Peyer's patch (tissue), 4 donors: Measurements from ENCODE around the gene RNGTT. TPM values are rescaled to one million over a fixed set of nuclear protein-coding genes. Genes with fewer than 3 reads are reported as not detected.
A peak's percentile ranks its signal among the peaks of the same experiment; 100 is the strongest.

Source experiments
- DNase-seq, 3 donors: peaks; one replicate each; pipeline ENCODE4 v3.0.0-alpha.2; 2017 to 2019
- H3K27ac ChIP-seq, 4 donors: fragments of 200-600 bp; sonication (generic); one replicate each; pipeline ENCODE4 v1.5.1; 2016 to 2019
- H3K27me3 ChIP-seq, 2 donors: fragments of 200-600 bp; sonication (generic); one replicate each; pipeline ENCODE4 v1.5.1; 2019
- H3K36me3 ChIP-seq, 3 donors: fragments of 200-600 bp; sonication (generic); one replicate each; pipeline ENCODE4 v1.5.1; 2016 to 2019
- H3K4me1 ChIP-seq, 4 donors: fragments of 200-600 bp; sonication (generic); one replicate each; pipeline ENCODE4 v1.5.1; 2016 to 2019
- H3K4me3 ChIP-seq, 4 donors: fragments of 200-600 bp; sonication (generic); 1 replicate in 3 of 4; 2 replicates in 1 of 4; pipeline ENCODE4 v1.5.1; 2016 to 2019; ENCODE audit warnings: mild to moderate bottlenecking in 1 of 4
- H3K9me3 ChIP-seq, 4 donors: fragments of 200-600 bp; sonication (generic); one replicate each; pipeline ENCODE4 v1.5.1; 2016 to 2019; ENCODE audit warnings: mild to moderate bottlenecking in 1 of 4
- CTCF ChIP-seq, 6 experiments: fragments of 450-650 bp in 4 of 6; fragments of 200-600 bp in 2 of 6; sonication (generic) in 1 of 6; IDR thresholded peaks; one replicate each; pipeline ENCODE4 v1.5.1; 2017 to 2019; ENCODE audit warnings: antibody characterized with exemption in 6 of 6, mild to moderate bottlenecking in 3 of 6, moderate library complexity in 1 of 6
- POLR2A ChIP-seq, 2 donors: fragments of 450-650 bp; IDR thresholded peaks; one replicate each; pipeline ENCODE4 v1.5.1; 2017; ENCODE audit warnings: antibody characterized with exemption in 2 of 2, mild to moderate bottlenecking in 2 of 2, moderate library complexity in 2 of 2
- total RNA-seq, 4 donors: library from RNA; depleted of rRNA; stranded (reverse); fragments of >200 nt; gene quantifications; one replicate each; pipeline ENCODE4 v1.1.0, GENCODE V29; 2016

Gene RNGTT
- total RNA-seq, 4 donors from 2014 or later, result 12.7 to 44.6 (median 18.5) TPM

GRCh38 chr6:88663801-88664200, 299.6 kb downstream of the RNGTT start:
- H3K27me3 ChIP-seq, result no peaks in the 10 kb centered on the region
- TF ChIP-seq POLR2A (IDR thresholded peaks at IDR 0.05), result no peak
- H3K4me1 ChIP-seq, result no peaks in the 10 kb centered on the region
- no peak overlapping the region for H3K4me3 ChIP-seq
- H3K27ac ChIP-seq, result no peak overlapping the region
- no peak for DNase-seq
- no peaks in the 10 kb centered on the region for H3K36me3 ChIP-seq
- H3K9me3 ChIP-seq, result peaks cover 0 to 8% (median 0%) of the 10 kb centered on the region in 4 donors

GRCh38 chr6:88662653-88663174, 300.7 kb downstream of the RNGTT start:
- no peaks in the 10 kb centered on the region for H3K36me3 ChIP-seq
- no peaks in the 10 kb centered on the region for H3K27me3 ChIP-seq
- H3K4me3 ChIP-seq, result peak overlapping the region in 1 of 4 donors; percentile 11
- DNase-seq, result no peak
- H3K9me3 ChIP-seq, result peaks cover 0 to 8% (median 0%) of the 10 kb centered on the region in 4 donors
- no peak overlapping the region for H3K27ac ChIP-seq
- TF ChIP-seq CTCF (IDR thresholded peaks at IDR 0.05) (no peak), POLR2A (IDR thresholded peaks at IDR 0.05) (no peak)
- no peaks in the 10 kb centered on the region for H3K4me1 ChIP-seq

GRCh38 chr6:88662163-88662580, 301.2 kb downstream of the RNGTT start:
- Histone ChIP-seq H3K27ac (no peak overlapping the region), H3K4me1 (no peaks in the 10 kb centered on the region), H3K36me3 (no peaks in the 10 kb centered on the region), H3K9me3 (peaks cover 0 to 8% (median 0%) of the 10 kb centered on the region in 4 donors), H3K4me3 (peak overlapping the region in 1 of 4 donors; percentile 11), H3K27me3 (no peaks in the 10 kb centered on the region)
- DNase-seq, result peak in 1 of 3 donors; percentile 55
- no peak for TF ChIP-seq POLR2A (IDR thresholded peaks at IDR 0.05)

- Histone ChIP-seq H3K4me1 (no peaks in the 10 kb centered on the region), H3K9me3 (peaks cover 0 to 8% (median 0%) of the 10 kb centered on the region in 4 donors), H3K4me3 (no peak overlapping the region), H3K27ac (no peak overlapping the region), H3K27me3 (no peaks in the 10 kb centered on the region), H3K36me3 (no peaks in the 10 kb centered on the region)
- no peak for DNase-seq
- no peak for TF ChIP-seq POLR2A (IDR thresholded peaks at IDR 0.05)
- no peak for TF ChIP-seq CTCF (IDR thresholded peaks at IDR 0.05)
Measured at GRCh38 chr6:88661136-88661535, 302.3 kb downstream of the RNGTT start.

- TF ChIP-seq CTCF (IDR thresholded peaks at IDR 0.05) (no peak), POLR2A (IDR thresholded peaks at IDR 0.05) (no peak)
- Histone ChIP-seq H3K27me3 (no peaks in the 10 kb centered on the region), H3K36me3 (no peaks in the 10 kb centered on the region), H3K27ac (no peak overlapping the region), H3K9me3 (no peaks in the 10 kb centered on the region), H3K4me3 (no peak overlapping the region), H3K4me1 (no peaks in the 10 kb centered on the region)
- DNase-seq, result no peak
Measured at GRCh38 chr6:88655586-88655985, 307.8 kb downstream of the RNGTT start.

- Histone ChIP-seq H3K36me3 (no peaks in the 10 kb centered on the region), H3K27ac (no peak overlapping the region), H3K4me1 (no peaks in the 10 kb centered on the region), H3K9me3 (no peaks in the 10 kb centered on the region), H3K4me3 (no peak overlapping the region), H3K27me3 (no peaks in the 10 kb centered on the region)
- no peak for DNase-seq
- no peak for TF ChIP-seq CTCF (IDR thresholded peaks at IDR 0.05)
- TF ChIP-seq POLR2A (IDR thresholded peaks at IDR 0.05), result no peak
Measured at GRCh38 chr6:88653936-88654335, 309.5 kb downstream of the RNGTT start.

- DNase-seq, result no peak
- Histone ChIP-seq H3K27ac (no peak overlapping the region), H3K9me3 (no peaks in the 10 kb centered on the region), H3K36me3 (no peaks in the 10 kb centered on the region), H3K4me3 (no peak overlapping the region), H3K27me3 (no peaks in the 10 kb centered on the region), H3K4me1 (no peaks in the 10 kb centered on the region)
- TF ChIP-seq POLR2A (IDR thresholded peaks at IDR 0.05), result no peak
- no peak for TF ChIP-seq CTCF (IDR thresholded peaks at IDR 0.05)
Measured at GRCh38 chr6:88651400-88651799, 312.0 kb downstream of the RNGTT start.
